Omental fat pad (tissue), 4 donors: ENCODE results near the gene YBX2. TPM values are rescaled to one million over a fixed set of nuclear protein-coding genes. Genes with fewer than 3 reads are reported as not detected.
A peak's percentile ranks its signal among the peaks of the same experiment; 100 is the strongest.

Experiments used
- ATAC-seq: fragments of 150-250 bp; one replicate; pipeline ENCODE4 v1.9.1; 2016; ENCODE audit warnings: mild to moderate bottlenecking, moderate library complexity; ENCODE audit not compliant: low FRiP score
- DNase-seq: peaks from one replicate; pipeline ENCODE4 v3.0.0-alpha.2; 2019; ENCODE audit warnings: low spot score
- CTCF ChIP-seq, 3 donors: fragments of 450-650 bp; IDR thresholded peaks; one replicate each; pipeline ENCODE4 v1.5.1; 2016 to 2017; ENCODE audit warnings: antibody characterized with exemption in 3 of 3, mild to moderate bottlenecking in 3 of 3, moderate library complexity in 2 of 3
- total RNA-seq, 4 donors: library from RNA; depleted of rRNA; stranded (reverse); fragments of >200 nt; gene quantifications; one replicate each; pipeline ENCODE4 v1.1.0, GENCODE V29; 2016

The YBX2 gene
- total RNA-seq, 4 donors from 2014 or later: 0.65 to 3.3 (median 1.5) TPM

- no peak for TF ChIP-seq CTCF (IDR thresholded peaks at IDR 0.05)
- DNase-seq: no peak
- ATAC-seq: no peak
Observed at GRCh38 chr17:7256766-7257456, 37.5 kb downstream of the YBX2 start.

GRCh38 chr17:7254511-7254910 lies 39.9 kb downstream of the YBX2 start:
- DNase-seq (no peak), ATAC-seq (no peak)
- no peak for TF ChIP-seq CTCF (IDR thresholded peaks at IDR 0.05)

GRCh38 chr17:7253082-7253481 lies 41.4 kb downstream of the YBX2 start:
- ATAC-seq: no peak
- no peak for DNase-seq
- TF ChIP-seq CTCF (IDR thresholded peaks at IDR 0.05): no peak

GRCh38 chr17:7252176-7253043 lies 42.0 kb downstream of the YBX2 start, which contains the start of gene ELP5:
Gene ELP5, plus strand, starts transcription at chr17:7252215. Its CDS starts 336 bp downstream, at chr17:7252551.
- peak; percentile 92 for DNase-seq
- ATAC-seq: peak; percentile 75
- TF ChIP-seq CTCF (IDR thresholded peaks at IDR 0.05): no peak

DNA sequence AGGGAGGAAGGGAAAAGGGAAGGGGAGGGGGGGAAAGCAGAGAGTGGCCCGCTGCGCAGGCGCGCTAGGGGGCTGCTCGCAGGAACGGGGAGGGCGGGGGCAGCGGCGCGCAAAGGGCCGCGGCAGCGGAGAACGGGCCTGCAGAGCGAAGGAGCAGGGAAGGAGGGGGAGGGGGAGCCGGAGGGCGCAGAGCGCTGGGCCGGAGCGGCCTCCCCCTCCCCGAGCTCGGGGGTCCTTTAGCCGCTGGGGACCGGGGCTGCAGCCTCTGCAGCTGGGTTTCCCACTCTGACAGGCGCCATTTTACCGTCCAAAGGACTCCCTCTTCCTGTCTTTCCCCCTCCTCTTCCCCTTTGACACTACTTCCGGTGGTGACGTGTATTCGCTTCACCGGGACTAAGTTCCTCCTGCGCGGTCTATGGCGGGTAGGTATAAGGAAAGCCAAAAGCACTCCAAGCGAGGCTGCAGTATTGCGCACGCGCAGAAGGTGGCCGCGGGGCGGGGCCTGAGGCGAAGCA lies 42.7 kb downstream of the YBX2 start, which contains the start of gene CTDNEP1:
Gene CTDNEP1, minus strand, starts transcription at position 74 of the 515 bp plus-strand sequence. CDS start 438 bp downstream, outside the sequence.
- no peak for TF ChIP-seq CTCF (IDR thresholded peaks at IDR 0.05)
- ATAC-seq (peak; percentile 95), DNase-seq (peak; percentile 96)

- ATAC-seq: peak; percentile 4
- TF ChIP-seq CTCF (IDR thresholded peaks at IDR 0.05): no peak
- DNase-seq: no peak
Observed at GRCh38 chr17:7250695-7251627, 43.5 kb downstream of the YBX2 start.
